HFF-Myc (cell line): ENCODE data around the gene GLCCI1.

Source experiments
- DNase-seq: peaks from one replicate; pipeline ENCODE4 v3.0.0-alpha.2; 2011; ENCODE audit warnings: low read depth; ENCODE audit errors: extremely low read depth
- H3K4me3 ChIP-seq: replicated peaks from 2 replicates; pipeline ENCODE4 v1.5.1; 2011; ENCODE audit warnings: low read depth, mild to moderate bottlenecking, control low read depth, low read length
- TF ChIP-seq, protein P1 (sequence below): IDR thresholded peaks from 2 replicates; pipeline ENCODE4 v1.5.1; 2012; ENCODE audit warnings: mild to moderate bottlenecking, low read depth, low read length, control low read depth; ENCODE audit errors: missing control alignments

The GLCCI1 gene

DNA sequence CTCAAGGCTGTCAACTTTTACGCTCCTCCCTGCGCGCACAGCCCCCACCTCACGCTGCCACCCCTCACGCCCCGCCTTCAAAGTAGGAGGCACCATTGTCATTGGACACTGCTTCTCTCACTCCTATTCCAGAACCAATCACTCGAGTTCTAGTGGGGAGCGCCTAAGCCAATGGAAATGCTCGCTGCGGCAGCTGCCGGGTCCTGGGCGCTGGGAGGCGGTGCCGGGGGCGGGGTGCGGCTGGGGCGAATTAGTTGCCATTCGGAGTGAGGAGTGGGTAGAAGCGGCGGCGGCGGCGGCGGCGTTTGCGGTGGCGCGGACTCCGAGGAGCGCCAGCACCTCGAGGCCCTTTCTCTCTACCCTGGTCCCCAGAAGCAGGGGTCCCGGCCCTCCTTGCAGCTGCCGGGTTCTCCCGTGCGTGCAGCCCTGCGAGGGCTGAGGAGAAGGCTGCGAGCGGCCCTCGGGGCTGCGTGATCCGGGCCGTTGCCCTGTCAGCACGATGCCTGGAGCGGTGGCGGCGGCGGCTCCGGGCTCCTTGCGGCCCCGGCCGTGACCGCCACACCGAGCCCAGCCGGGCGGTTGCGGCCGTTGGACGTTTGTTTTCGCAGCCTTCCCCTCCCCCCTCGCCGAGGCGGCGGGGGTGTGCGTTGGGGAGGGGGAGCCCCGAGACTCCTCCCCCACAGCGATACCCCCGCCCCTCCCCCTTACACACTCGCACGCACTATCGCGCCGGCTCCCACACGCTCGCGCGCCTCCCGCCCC lies at the start of gene GLCCI1:
Gene GLCCI1 (plus strand): TSS at position 253 of the 762 bp plus-strand sequence. CDS start 555 bp downstream, outside the sequence.
- TF ChIP-seq, protein P1, sequence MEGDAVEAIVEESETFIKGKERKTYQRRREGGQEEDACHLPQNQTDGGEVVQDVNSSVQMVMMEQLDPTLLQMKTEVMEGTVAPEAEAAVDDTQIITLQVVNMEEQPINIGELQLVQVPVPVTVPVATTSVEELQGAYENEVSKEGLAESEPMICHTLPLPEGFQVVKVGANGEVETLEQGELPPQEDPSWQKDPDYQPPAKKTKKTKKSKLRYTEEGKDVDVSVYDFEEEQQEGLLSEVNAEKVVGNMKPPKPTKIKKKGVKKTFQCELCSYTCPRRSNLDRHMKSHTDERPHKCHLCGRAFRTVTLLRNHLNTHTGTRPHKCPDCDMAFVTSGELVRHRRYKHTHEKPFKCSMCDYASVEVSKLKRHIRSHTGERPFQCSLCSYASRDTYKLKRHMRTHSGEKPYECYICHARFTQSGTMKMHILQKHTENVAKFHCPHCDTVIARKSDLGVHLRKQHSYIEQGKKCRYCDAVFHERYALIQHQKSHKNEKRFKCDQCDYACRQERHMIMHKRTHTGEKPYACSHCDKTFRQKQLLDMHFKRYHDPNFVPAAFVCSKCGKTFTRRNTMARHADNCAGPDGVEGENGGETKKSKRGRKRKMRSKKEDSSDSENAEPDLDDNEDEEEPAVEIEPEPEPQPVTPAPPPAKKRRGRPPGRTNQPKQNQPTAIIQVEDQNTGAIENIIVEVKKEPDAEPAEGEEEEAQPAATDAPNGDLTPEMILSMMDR: no peak
- peak; percentile 93 for DNase-seq
- peak within 1 kb of the TSS; percentile 77 for H3K4me3 ChIP-seq

DNA sequence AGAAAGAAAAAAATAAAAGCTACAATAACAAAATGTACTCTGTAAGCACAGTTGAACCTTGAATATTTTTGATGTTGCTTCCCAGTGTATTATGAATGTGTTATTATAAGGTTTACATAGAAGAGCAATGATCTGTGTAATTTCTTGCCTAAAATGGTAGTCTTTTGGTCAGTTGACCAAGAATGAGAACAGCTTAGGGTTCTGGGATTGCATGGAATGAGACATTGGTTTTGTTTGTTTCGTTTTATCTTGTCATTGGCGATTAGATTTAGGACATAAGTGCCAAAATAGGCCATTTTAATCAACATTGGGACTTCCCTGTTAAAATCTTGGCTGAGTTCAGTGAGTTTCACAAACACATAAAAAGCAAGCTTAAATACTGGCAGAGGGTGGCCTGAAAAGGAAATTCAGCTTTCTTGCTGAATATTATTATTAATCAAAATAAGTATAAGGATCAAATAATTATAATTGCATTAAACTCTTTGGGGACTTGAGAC lies 49.1 kb upstream of the GLCCI1 start:
- TF ChIP-seq, protein P1: no peak
- no peak for DNase-seq
- no peak overlapping the region for H3K4me3 ChIP-seq

DNA sequence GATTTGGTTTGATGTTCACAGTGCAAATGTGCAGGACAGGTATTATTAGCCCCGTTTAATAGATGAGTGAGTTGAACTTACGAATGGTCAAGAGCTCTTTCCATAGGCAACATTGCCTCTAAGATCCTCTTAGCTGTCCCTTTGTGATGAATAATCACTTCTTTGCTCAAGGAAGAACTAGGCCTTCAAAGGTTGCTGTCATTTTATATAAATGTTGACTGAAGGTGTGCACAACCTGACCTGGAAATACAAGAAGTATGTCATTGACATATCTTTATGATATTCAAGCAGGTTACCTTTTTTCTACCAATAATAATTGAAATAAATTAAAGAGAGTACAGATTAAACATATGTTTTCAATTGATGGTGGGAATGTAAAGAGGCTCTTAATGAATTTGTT lies 48.5 kb upstream of the GLCCI1 start:
- TF ChIP-seq, protein P1: no peak
- DNase-seq: no peak

DNA sequence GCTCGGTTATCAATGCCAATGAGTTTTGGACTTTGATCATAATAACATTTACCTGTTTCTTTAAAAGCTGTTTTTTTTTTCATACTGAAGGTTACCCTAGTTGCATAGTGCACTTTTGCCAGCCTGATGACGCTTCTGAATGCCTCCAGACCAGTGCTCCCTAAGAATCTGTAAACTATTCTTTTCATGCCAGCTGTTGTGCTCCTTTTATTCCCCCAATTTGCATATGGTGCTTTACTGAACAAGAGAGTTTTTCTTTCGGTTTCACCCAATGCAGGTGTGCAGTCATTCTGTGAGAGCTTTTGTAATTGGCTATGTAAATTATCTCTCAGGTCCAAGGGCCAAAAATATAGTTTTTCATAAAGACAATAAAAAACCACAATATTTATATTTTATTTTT lies 48.1 kb upstream of the GLCCI1 start:
- DNase-seq: no peak
- H3K4me3 ChIP-seq: no peak overlapping the region
- TF ChIP-seq, protein P1: no peak

More for the DNA sequence above, 48.5 kb upstream of the GLCCI1 start:
- H3K4me3 ChIP-seq: no peak overlapping the region

DNA sequence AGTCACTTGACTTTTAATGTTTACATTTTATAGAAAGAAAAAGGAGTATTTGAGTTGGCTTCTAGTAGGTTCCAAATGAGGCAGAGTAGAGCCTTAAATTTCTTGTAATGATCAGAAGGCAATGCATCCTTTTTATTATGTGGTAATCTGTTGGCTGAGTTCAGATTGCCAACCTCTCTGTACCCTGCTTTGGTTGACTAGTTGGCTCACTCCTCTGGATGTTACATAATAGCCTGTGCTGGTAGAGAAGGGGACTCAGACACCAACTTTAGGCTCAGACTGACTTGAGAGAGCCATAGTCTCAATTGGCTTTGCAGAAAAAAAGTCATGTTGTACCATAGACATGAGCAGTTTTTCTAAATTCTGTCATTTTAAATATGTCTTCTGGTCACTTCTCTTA lies 46.8 kb upstream of the GLCCI1 start:
- no peak overlapping the region for H3K4me3 ChIP-seq
- TF ChIP-seq, protein P1: no peak
- no peak for DNase-seq

DNA sequence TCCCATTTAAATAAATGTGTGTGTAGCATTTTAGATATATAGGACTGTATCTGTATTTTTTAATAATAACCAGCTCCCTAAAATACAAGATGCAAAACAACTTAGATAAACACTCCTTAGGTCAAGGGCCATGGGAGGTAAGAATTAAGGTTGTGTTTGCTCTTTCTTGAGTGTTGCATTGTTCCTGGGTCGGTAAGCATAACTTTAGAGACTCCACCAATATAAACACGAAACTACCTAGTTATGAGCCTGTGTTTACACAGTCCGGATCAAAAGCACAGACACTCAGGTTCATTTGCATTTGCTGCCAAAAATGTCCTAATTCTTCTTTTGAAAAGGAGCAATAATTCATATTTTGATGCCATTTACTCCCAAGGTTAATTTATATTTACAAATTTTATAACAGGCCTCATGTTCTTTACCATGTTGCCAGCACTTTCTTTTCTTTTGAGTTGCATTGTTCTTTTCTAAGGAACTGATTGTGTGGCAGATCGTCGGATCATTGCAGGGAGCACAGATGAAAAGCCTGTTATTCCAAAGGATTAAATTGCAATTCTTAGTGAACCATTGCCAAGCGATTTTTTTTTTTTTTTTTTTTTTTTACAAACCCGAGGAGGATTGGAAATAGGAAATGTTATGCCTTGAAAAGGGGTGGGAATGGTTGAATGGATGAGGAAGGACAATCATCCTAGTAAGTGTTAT lies 45.8 kb upstream of the GLCCI1 start:
- no peak overlapping the region for H3K4me3 ChIP-seq
- no peak for DNase-seq

More for the DNA sequence above, 45.8 kb upstream of the GLCCI1 start:
- TF ChIP-seq, protein P1: no peak
